Esophagus muscularis mucosa (tissue), 4 donors: ENCODE results near the gene NAA15.

Experiments used
- CTCF ChIP-seq, 3 experiments: fragments of 200-600 bp in 2 of 3; fragments of 450-650 bp in 1 of 3; sonication (generic) in 2 of 3; IDR thresholded peaks; one replicate each; pipeline ENCODE4 v1.5.1; 2017 to 2019; ENCODE audit warnings: antibody characterized with exemption in 3 of 3, mild to moderate bottlenecking in 2 of 3, moderate library complexity in 1 of 3
- EP300 ChIP-seq: sonication (generic); formaldehyde crosslinking; IDR thresholded peaks from one replicate; pipeline ENCODE4 v1.6.1; 2017; ENCODE audit warnings: antibody characterized with exemption
- POLR2A ChIP-seq: fragments of 450-650 bp; IDR thresholded peaks from one replicate; pipeline ENCODE4 v1.6.1; 2017; ENCODE audit warnings: antibody characterized with exemption, moderate library complexity, mild to moderate bottlenecking, low read depth
- POLR2AphosphoS5 ChIP-seq, 2 donors: sonication (generic); formaldehyde crosslinking; IDR thresholded peaks; one replicate each; pipeline ENCODE4 v1.6.1; 2017; ENCODE audit warnings: antibody characterized with exemption in 2 of 2

- TF ChIP-seq CTCF (IDR thresholded peaks at IDR 0.05) = no peak
- no peak for TF ChIP-seq EP300
- no peak for TF ChIP-seq POLR2A
- TF ChIP-seq POLR2AphosphoS5 (IDR thresholded peaks at IDR 0.05) = no peak
These were observed 15.1 kb upstream of the NAA15 start for GRCh38 chr4:139286186-139286698.
